ENCODE data around the gene DUSP28.

Gene DUSP28, protein sequence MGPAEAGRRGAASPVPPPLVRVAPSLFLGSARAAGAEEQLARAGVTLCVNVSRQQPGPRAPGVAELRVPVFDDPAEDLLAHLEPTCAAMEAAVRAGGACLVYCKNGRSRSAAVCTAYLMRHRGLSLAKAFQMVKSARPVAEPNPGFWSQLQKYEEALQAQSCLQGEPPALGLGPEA

DNA sequence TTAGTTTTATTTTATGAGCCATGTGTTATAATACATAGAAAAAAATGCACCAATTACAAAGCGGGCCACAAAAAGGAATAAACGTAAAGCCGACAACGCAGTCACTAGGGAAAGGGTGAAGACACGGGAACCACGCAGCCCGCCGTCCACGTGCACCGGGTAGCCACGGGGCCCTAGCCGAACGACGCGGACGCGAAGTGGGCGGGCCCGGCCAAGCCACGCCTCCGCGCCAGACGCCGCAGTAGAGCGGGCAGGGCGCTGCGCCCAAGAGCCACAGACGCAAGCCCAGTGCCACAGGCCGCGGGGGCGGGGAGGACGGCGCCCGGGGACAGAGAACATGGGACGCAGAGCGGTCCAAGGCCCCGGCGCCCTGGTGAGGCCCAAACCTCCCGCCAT is at the start of gene DUSP28:
TSS of gene DUSP28 (plus strand) at position 274 of the 396 bp plus-strand sequence. CDS start 328 bp downstream, outside the sequence.
- H3K4me1 ChIP-seq (ENCODE audit: control insufficient read depth, insufficient read depth, low read length): peaks cover 20% of the 10 kb centered on the region
- peak within 1 kb of the TSS; percentile 85 for H3K4me3 ChIP-seq (ENCODE audit: low read depth, low read length)
- H3K36me3 ChIP-seq (ENCODE audit: control insufficient read depth, insufficient read depth, low read length): no peaks in the 10 kb centered on the region
- H3K9ac ChIP-seq (ENCODE audit: low read length): peak within 1 kb of the TSS; percentile 82
- peak within 1 kb of the TSS; percentile 87 for H3K27ac ChIP-seq (ENCODE audit: low read depth, low read length)
- H3K9me3 ChIP-seq (ENCODE audit: control insufficient read depth, insufficient read depth, low read depth, low read length): no peaks in the 10 kb centered on the region
- peaks cover 26% of the 10 kb centered on the region for H3K27me3 ChIP-seq (ENCODE audit: control insufficient read depth, insufficient read depth, low read length)

DNA sequence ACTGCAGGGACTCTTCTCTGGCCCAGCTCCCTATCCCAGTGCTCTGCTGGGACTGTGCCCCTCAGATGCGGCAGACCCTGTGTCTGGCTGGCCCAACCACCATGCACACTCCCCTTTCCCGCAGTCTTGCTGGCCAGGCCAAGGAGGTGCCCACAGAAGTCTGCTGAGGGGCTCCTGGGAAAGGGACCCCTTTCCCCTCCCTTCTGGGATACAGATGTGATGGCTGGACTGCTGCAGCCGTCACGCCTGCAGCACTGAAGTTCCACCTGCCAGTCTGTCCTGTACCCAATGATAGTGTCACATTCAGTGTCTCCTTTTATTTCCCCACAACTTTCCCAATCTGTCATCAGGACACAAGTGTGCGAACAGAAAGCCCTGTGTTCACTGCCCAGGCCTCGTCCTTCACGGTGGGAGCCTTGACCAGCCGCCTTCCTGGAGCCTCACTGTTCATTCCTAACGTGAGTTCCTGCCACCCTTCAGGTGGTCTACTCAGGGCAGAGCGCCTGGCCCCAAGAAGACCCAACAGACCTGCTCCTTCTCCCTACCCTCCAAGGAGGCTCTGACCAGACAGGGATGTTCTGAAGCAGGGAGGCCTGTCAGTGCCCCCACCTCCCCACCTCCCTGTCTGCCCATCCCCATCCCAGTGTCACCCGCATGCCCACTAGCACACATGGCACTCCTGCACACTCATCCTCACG is 49.5 kb upstream of the DUSP28 start:
- no peaks in the 10 kb centered on the region for H3K9me3 ChIP-seq (ENCODE audit: control insufficient read depth, insufficient read depth, low read depth, low read length)
- no peak overlapping the region for H3K4me3 ChIP-seq (ENCODE audit: low read depth, low read length)
- H3K9ac ChIP-seq (ENCODE audit: low read length): no peak overlapping the region
- no peak overlapping the region for H3K27ac ChIP-seq (ENCODE audit: low read depth, low read length)
- H3K27me3 ChIP-seq (ENCODE audit: control insufficient read depth, insufficient read depth, low read length): no peaks in the 10 kb centered on the region
- H3K36me3 ChIP-seq (ENCODE audit: control insufficient read depth, insufficient read depth, low read length): no peaks in the 10 kb centered on the region
- H3K4me1 ChIP-seq (ENCODE audit: control insufficient read depth, insufficient read depth, low read length): no peaks in the 10 kb centered on the region

DNA sequence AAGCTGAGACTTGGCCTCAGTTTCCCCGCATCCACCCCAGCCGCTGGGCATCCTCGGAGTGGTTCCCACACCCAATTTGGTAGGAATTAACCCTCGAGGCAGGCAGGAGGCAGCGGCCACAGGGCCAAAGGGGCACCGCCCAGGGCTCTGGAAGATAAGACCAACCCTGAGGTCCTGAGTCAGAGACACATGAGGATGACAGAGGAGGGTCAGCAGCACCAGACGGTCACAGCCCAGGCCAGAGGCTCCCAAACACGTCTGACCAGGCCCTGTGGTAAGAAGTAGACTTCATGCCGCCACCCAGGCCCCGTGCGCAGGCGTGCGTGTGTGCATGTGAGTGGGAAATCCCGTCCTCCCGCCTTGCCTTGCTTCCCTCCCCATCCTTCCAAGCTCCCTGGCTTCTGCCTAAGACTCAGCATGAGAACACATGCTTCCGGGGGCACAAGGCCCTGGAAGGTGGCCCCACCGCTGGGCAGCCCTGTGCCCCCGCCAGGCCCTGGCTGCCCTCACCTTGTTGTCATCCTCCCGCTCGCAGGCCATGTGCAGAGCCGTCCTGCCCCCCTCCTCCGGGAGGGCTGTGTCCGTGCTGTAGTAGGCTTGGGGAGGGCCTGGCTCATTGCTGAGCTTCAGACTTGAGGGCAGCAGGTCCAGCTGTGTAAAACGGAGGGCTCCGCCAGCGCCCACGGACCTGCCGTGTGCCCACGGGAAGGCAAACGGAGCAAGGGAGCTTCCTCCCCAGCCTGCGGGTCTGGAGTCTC is 48.6 kb upstream of the DUSP28 start:
- no peaks in the 10 kb centered on the region for H3K4me1 ChIP-seq (ENCODE audit: control insufficient read depth, insufficient read depth, low read length)
- no peaks in the 10 kb centered on the region for H3K36me3 ChIP-seq (ENCODE audit: control insufficient read depth, insufficient read depth, low read length)
- H3K27me3 ChIP-seq (ENCODE audit: control insufficient read depth, insufficient read depth, low read length): no peaks in the 10 kb centered on the region
- no peak overlapping the region for H3K9ac ChIP-seq (ENCODE audit: low read length)
- no peak overlapping the region for H3K4me3 ChIP-seq (ENCODE audit: low read depth, low read length)
- no peak overlapping the region for H3K27ac ChIP-seq (ENCODE audit: low read depth, low read length)
- H3K9me3 ChIP-seq (ENCODE audit: control insufficient read depth, insufficient read depth, low read depth, low read length): no peaks in the 10 kb centered on the region

DNA sequence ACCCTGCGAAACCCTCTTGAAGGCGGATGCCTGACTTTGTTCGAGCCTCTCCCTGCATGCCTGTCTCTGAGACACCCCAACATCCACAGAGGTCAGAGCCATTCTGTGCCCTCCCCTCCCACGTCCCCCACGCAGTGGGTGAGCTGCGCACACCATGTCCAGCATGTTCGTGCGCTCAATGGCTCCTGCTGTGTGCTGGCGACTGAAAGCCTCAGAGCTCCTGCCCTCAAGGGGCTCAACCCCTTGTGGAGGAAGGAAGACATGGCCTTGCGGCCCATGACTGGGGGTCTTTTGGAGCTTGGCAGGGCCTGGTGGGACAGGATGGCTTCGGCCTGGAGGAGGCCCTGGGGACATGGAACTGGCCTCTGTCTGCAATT is 48.1 kb upstream of the DUSP28 start:
- Histone ChIP-seq H3K27me3 (ENCODE audit: control insufficient read depth, insufficient read depth, low read length) (no peaks in the 10 kb centered on the region), H3K4me3 (ENCODE audit: low read depth, low read length) (no peak overlapping the region), H3K36me3 (ENCODE audit: control insufficient read depth, insufficient read depth, low read length) (no peaks in the 10 kb centered on the region), H3K4me1 (ENCODE audit: control insufficient read depth, insufficient read depth, low read length) (no peaks in the 10 kb centered on the region), H3K9me3 (ENCODE audit: control insufficient read depth, insufficient read depth, low read depth, low read length) (no peaks in the 10 kb centered on the region), H3K9ac (ENCODE audit: low read length) (no peak overlapping the region), H3K27ac (ENCODE audit: low read depth, low read length) (no peak overlapping the region)

DNA sequence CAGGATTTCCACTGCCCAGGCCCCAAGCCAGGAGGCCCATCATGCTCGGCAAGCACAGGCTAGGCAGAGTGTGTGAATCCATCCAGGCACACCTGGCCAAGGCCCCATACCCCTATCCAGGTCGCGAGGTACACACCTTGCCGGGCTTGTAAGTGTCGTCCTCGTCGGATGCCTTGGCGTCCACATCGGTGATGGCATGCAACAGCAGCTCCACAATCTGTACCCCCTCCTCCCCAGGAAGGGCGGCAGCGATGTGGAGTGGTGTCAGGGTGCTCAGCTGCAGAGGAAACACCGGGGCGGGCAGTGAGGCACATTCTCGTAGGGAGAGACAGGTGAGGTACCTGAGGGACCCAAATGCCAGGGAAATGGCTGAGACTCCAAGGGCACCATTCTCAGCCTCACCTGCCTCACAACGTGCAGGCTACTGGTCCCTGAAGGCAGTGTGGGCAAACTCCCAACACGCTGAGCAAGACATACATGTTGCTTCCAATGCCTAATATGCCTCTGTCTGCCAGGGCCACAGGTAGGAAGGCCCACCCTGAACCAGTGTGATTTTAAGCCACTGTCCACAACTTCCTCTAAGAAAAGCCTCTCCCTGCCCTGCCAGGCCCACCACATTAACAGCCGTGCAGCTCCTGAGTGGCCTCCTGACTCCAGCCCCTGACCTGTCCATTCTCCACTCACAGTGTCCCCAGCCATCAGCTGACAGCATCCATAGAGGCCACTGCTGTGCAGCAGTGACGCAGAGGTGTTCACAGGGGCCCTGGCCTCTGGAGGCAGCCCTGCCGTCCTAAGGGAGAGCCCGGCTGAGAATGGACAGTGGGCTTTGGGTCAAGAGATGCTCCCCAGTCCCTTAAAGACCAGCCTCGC is 47.3 kb upstream of the DUSP28 start:
- H3K4me3 ChIP-seq (ENCODE audit: low read depth, low read length): no peak overlapping the region
- H3K27ac ChIP-seq (ENCODE audit: low read depth, low read length): no peak overlapping the region
- H3K9me3 ChIP-seq (ENCODE audit: control insufficient read depth, insufficient read depth, low read depth, low read length): no peaks in the 10 kb centered on the region
- H3K27me3 ChIP-seq (ENCODE audit: control insufficient read depth, insufficient read depth, low read length): no peaks in the 10 kb centered on the region
- no peaks in the 10 kb centered on the region for H3K4me1 ChIP-seq (ENCODE audit: control insufficient read depth, insufficient read depth, low read length)
- H3K9ac ChIP-seq (ENCODE audit: low read length): no peak overlapping the region
- H3K36me3 ChIP-seq (ENCODE audit: control insufficient read depth, insufficient read depth, low read length): no peaks in the 10 kb centered on the region

DNA sequence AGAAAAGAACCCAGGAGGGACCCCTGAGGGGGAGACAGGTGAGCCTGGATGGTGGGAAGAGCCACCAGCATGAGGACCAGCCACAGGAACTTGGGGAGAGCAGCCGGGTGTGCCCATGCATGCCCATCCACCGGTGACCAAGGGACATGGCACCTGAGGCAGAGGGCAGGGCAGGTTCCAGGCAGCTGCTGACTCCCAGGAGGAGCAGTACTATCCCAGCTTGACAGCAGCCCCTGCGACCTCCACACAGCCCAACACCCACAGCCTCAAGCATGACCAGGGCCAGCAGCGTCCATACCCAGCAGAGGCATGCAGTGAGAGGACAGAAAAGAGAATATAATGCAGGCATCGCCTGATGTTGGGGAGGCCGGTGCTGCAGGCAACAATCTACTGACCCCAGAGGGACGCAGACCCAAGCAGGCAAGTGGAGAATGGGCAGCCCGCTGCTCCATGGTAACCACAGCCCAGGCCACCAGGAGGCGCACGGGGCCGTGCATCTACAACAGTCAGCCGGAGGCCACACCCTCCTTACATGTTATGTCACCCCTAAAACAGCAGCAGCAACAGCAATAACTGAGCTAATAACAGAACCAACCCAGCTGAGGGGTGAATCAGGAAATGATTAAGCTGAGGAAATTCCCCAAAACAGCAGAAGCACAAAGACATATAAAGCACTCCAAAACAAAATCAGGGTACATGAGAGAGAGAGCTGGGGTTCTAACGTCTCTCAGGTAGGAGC is 46.4 kb upstream of the DUSP28 start:
- H3K4me1 ChIP-seq (ENCODE audit: control insufficient read depth, insufficient read depth, low read length): no peaks in the 10 kb centered on the region
- H3K36me3 ChIP-seq (ENCODE audit: control insufficient read depth, insufficient read depth, low read length): no peaks in the 10 kb centered on the region
- H3K27ac ChIP-seq (ENCODE audit: low read depth, low read length): no peak overlapping the region
- no peak overlapping the region for H3K9ac ChIP-seq (ENCODE audit: low read length)
- no peaks in the 10 kb centered on the region for H3K9me3 ChIP-seq (ENCODE audit: control insufficient read depth, insufficient read depth, low read depth, low read length)
- no peak overlapping the region for H3K4me3 ChIP-seq (ENCODE audit: low read depth, low read length)
- peaks cover 6% of the 10 kb centered on the region for H3K27me3 ChIP-seq (ENCODE audit: control insufficient read depth, insufficient read depth, low read length)

DNA sequence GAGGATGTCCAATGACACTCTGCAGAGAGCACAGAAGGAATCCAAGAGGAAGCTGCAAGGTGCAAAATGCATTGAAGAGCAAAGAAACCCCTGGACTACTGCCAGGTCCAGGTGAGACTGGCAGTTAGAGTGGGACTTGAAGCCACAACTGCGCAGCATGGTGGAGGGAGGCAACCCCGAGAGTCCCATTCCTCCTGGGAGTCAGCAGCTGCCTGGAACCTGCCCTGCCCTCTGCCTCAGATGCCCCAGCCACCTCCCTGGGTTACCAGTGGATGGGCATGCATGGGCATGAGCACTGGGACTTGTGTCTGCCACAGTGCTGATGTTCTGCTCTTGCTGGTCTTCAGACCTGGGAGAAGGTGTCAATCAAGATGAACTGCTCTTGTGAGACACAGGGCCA is 45.5 kb upstream of the DUSP28 start:
- no peaks in the 10 kb centered on the region for H3K4me1 ChIP-seq (ENCODE audit: control insufficient read depth, insufficient read depth, low read length)
- H3K4me3 ChIP-seq (ENCODE audit: low read depth, low read length): no peak overlapping the region
- H3K27me3 ChIP-seq (ENCODE audit: control insufficient read depth, insufficient read depth, low read length): peaks cover 15% of the 10 kb centered on the region
- H3K36me3 ChIP-seq (ENCODE audit: control insufficient read depth, insufficient read depth, low read length): no peaks in the 10 kb centered on the region
- no peaks in the 10 kb centered on the region for H3K9me3 ChIP-seq (ENCODE audit: control insufficient read depth, insufficient read depth, low read depth, low read length)
- no peak overlapping the region for H3K9ac ChIP-seq (ENCODE audit: low read length)
- no peak overlapping the region for H3K27ac ChIP-seq (ENCODE audit: low read depth, low read length)

DNA sequence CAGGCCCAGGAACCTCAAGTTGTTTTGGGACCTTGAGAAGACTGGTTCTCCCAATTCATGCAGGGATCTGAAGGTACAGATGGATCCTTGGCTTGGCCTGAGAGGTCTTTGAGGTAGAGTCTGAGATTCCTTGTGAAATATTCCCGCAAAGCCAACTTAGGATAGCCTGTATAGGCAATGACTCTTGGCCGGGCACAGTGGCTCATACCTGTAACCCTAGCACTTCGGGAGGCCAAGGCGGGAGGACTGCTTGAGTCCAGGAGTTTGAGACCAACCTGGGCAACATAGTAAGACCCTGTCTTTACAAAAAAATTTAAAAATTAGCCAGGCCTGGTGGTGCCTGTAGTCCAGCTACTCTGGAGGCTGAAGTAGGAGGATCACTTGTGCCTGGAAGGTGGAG is 42.8 kb upstream of the DUSP28 start:
- Histone ChIP-seq H3K9me3 (ENCODE audit: control insufficient read depth, insufficient read depth, low read depth, low read length) (0 out of 2 replicates have a peak, but pooled peaks cover 4% of the 10 kb centered on the region), H3K9ac (ENCODE audit: low read length) (no peak overlapping the region), H3K4me1 (ENCODE audit: control insufficient read depth, insufficient read depth, low read length) (no peaks in the 10 kb centered on the region), H3K27ac (ENCODE audit: low read depth, low read length) (no peak overlapping the region), H3K36me3 (ENCODE audit: control insufficient read depth, insufficient read depth, low read length) (no peaks in the 10 kb centered on the region), H3K27me3 (ENCODE audit: control insufficient read depth, insufficient read depth, low read length) (peaks cover 30% of the 10 kb centered on the region), H3K4me3 (ENCODE audit: low read depth, low read length) (no peak overlapping the region)

DNA sequence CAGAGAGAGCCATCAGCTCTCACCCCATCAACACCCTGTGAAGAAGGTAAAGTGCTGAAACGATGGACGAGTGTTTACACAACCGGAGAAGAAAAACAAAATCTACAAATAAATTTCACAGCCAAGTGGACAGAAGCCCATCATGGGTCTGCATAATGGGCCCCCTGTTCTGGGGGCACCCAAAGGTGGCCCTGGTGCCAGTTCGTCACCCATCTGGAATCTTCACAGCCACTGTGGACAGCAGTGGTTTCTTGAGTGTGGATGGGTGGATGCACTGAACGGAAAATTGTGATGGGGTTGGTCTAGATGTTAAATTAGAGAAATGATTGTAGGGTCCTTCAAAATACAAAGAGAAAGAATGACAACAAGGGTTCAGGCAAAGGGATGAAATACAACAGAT is 41.2 kb upstream of the DUSP28 start:
- Histone ChIP-seq H3K27me3 (ENCODE audit: control insufficient read depth, insufficient read depth, low read length) (peaks cover 30% of the 10 kb centered on the region), H3K9me3 (ENCODE audit: control insufficient read depth, insufficient read depth, low read depth, low read length) (peaks cover 20% of the 10 kb centered on the region; the same call in 1 of the 2 replicates), H3K9ac (ENCODE audit: low read length) (no peak overlapping the region), H3K36me3 (ENCODE audit: control insufficient read depth, insufficient read depth, low read length) (peaks cover 5% of the 10 kb centered on the region; the same call in 1 of the 2 replicates), H3K4me3 (ENCODE audit: low read depth, low read length) (no peak overlapping the region), H3K27ac (ENCODE audit: low read depth, low read length) (no peak overlapping the region), H3K4me1 (ENCODE audit: control insufficient read depth, insufficient read depth, low read length) (no peaks in the 10 kb centered on the region)

DNA sequence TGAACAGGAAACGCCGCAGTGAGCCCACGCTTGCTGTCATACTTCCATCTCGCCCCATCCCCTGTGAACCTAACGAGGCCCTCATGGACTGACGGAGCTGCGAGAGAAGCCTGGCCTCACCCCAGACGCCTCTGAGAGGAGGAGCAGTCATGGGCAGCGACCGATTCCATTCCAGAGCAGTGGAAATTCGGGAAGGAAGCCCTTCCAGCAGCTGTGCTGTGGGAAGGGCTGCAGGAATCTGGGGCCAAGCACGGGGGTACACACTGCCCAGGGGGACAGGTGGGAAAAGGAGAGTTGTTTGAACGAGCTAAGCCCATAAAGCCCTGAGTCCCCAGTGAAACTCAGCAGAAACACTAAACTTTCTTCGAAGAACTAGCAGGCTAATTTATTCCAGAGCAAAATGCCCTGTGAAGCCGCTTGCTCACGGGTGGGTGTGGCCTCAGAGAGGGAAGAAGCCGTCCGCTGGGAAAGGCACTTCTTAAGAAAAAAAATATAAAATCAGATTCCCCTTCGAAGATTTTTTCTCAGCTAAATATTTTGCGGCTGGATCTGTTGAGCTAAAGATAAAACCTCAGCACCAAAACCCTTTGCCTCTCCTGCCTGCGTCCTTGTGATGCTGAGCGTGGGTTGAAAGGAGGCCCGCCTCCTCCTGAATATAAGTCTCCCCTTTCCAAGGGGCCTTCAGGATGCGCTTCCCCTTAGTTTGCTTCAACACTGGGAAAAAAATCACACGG is 40.6 kb upstream of the DUSP28 start:
- Histone ChIP-seq H3K4me1 (ENCODE audit: control insufficient read depth, insufficient read depth, low read length) (no peaks in the 10 kb centered on the region), H3K27ac (ENCODE audit: low read depth, low read length) (no peak overlapping the region), H3K36me3 (ENCODE audit: control insufficient read depth, insufficient read depth, low read length) (peaks cover 5% of the 10 kb centered on the region; the same call in 1 of the 2 replicates), H3K27me3 (ENCODE audit: control insufficient read depth, insufficient read depth, low read length) (peaks cover 30% of the 10 kb centered on the region), H3K4me3 (ENCODE audit: low read depth, low read length) (peak overlapping the region; percentile 49), H3K9me3 (ENCODE audit: control insufficient read depth, insufficient read depth, low read depth, low read length) (peaks cover 25% of the 10 kb centered on the region), H3K9ac (ENCODE audit: low read length) (no peak overlapping the region)

Measured in HUES6 (cell line).